Jurkat, Clone E6-1 (cell line): ENCODE results near the gene UGT1A5.

ENCODE experiments used
- DNase-seq: peaks from one replicate; pipeline ENCODE4 v3.0.0-alpha.2; 2011; ENCODE audit warnings: low read depth, low spot score
- H3K4me3 ChIP-seq: 2 replicates; pipeline ENCODE4 v1.5.1; 2011; ENCODE audit warnings: mild to moderate bottlenecking, low read length, control low read depth, moderate library complexity

Gene UGT1A5

DNA sequence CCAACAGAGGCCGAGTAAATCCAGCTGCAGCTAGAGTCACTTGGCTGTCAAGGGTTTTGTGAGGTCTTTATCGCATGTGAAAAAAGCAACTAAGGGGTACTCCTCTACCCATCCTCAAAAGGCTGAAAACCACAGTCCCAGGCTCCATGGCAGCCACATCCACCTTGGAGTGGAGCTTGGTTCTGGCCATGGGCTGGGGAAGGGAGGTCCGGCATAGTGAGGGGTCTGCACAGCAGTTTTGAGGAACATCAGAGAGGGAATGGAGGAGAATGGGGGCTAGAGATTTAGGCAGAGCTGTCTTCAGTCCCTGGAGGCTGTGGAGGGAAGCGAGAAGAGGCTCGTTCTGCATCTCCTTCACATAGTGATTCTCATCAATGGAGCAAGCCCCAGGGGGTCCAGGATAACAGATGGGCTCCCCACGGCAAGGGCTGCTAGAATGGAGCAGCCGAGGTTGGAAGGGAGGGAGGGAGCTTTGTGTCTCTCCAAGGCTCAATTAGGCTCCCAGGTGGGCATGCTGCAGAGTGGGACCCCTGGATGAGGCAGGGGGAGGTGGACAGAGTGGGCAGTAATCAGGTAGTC, 86.5 kb downstream of the UGT1A5 start:
- no peak overlapping the region for H3K4me3 ChIP-seq
- no peak for DNase-seq

DNA sequence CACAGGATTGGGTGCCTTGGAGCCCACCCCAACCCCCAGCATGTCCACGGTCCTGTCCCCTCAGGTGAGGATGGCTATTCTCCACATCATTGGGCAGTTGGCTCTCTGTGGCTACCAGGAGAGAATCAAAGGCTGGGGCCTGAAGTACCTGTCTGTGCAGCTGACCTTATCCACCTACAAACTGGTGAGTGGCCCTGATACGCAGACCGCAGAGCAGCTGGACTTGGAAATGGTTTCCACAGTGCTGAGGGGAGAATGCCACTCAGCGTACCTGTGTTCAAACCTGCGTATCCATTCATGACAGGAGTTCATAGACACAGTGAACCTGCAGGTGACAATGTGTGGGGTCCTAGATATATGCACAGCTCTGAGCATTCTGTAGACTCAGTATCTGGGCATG, 87.0 kb downstream of the UGT1A5 start:
- no peak for DNase-seq

DNA sequence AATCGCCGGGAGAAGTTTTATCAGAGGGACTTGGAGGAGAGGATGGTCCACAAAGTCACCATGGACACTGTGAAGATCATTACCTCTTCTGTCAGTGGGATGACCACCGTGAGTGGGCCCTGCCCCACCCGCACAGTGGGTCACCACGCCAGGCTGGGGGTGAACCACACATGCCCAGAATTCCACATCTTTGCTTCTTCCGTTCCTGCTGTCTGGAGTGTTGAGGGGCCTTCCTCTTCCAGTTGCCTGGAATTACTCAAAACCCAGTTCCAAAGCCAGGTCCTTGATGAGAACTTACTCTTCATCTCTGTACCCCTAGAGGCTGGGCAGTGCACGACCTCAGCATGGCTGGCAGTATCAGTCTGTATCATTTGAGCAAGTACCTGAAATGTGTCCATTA, 87.5 kb downstream of the UGT1A5 start:
- DNase-seq: no peak
- H3K4me3 ChIP-seq: no peak overlapping the region

More for the DNA sequence above, 87.0 kb downstream of the UGT1A5 start:
- H3K4me3 ChIP-seq: no peak overlapping the region

DNA sequence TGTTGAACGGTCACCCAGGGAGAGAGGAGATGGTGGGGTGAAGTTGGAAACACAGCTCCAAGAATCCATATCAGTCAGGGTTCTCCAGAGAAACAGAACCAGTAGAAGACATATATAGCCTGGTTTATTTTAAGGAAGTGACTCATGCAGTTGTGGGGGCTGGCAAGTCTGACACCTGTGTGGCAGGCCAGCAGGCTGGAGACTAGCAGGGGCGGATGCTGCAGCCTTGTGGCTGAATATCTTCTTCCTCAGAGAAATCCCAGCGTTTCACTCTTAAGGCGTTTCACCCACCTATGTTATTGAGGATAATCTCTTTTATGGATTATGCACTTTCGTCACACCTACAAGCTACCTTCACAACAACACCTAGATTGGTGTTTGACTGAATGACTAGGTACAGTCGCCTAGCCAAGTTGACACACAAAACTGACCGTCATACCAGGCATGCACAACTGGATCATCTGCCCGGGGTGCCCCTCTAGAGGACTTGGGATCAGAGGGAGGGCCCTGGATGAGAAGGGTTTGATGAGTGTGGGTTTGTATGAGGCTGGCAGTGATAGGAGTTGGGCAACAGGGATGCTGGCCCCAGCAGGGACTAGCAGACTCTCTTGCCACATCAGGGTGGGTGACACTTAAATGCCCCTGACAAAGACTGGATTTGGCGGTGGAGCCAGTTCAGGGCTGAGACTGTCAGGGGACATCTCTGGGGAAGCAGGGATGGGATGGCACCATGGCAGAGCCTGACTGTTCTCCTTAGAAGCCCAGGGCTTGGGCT, 88.8 kb downstream of the UGT1A5 start:
- DNase-seq: no peak
- H3K4me3 ChIP-seq: no peak overlapping the region

DNA sequence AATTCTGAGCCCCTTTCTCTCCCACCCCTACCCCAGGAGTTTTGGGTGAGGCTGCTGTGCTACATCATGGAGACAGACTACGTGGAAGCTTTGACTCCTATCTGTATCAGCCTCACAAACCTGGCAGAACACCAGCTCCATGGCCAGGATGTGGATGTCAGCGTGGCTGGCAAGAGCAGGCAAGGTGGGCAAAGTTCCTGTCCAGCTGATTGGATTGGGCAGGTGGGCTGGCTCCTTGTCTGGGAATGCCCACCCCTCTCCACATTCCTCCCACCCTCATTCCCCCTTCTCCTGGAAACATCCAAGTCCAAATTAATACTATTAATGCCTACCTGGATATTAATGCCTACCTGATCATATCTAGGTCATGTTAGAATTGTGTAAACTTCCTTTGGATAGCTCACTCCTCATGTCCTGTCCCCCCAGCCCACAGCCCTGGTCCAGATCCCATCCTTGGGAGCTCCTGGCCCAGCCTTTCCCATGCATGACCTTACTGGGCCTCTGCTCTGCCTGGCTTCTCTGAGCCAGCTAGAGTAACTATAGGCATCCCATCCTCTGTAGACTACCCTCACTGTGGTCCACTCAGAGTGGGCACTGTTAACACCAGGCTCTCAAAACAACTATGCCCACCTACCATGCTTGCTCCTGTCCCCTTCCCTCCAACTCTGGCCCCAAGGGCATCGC, 89.6 kb downstream of the UGT1A5 start:
- no peak overlapping the region for H3K4me3 ChIP-seq
- no peak for DNase-seq

DNA sequence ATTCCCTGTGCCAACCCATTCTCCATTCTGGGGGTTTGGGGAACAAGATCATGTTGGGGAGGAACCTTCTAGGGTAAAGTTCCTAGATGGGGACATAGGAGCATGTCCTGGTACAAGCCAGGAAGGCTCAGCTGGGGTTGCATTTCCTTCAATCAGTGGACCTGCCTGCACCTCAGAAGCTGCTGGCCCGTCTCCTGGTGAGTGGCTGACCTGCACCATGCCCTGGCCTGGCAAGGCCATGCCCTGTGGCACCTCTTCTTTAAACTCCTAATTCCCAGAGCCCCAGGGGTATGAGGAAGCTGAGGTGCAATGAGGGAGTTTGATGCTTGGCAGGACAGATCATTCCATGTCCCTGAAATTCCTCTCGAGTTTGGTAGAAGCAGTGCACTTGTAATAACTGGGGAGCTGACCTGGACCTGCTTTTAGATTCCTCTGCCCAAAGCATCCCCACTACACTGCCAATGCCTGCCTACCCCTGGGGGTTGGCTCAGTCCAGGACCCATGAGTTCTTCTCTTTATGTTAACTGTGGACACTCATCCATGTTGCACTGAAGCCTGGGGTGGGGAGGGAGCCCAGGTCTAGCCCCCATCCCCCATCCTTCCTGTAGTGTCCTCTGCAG, 90.7 kb downstream of the UGT1A5 start:
- no peak overlapping the region for H3K4me3 ChIP-seq
- DNase-seq: no peak

DNA sequence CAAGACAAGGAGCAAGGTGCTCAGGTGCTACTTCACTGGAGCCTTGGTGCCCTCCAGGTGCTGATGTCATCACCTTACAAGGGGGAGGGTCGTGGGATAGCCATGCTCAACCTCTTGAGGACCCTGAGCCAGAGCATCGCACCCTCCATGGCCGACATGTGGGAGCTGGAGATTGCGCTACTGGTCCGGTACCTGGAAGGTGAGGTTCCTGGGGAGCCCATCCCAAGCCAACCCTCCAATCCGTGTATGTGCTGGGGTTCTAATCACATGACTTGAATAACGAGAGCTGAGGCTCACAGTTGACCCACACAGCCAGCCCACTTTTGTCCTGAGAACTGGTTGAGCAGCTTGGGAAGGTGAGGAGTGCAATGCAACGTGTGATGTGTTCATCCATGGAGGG, 91.3 kb downstream of the UGT1A5 start:
- no peak for DNase-seq

DNA sequence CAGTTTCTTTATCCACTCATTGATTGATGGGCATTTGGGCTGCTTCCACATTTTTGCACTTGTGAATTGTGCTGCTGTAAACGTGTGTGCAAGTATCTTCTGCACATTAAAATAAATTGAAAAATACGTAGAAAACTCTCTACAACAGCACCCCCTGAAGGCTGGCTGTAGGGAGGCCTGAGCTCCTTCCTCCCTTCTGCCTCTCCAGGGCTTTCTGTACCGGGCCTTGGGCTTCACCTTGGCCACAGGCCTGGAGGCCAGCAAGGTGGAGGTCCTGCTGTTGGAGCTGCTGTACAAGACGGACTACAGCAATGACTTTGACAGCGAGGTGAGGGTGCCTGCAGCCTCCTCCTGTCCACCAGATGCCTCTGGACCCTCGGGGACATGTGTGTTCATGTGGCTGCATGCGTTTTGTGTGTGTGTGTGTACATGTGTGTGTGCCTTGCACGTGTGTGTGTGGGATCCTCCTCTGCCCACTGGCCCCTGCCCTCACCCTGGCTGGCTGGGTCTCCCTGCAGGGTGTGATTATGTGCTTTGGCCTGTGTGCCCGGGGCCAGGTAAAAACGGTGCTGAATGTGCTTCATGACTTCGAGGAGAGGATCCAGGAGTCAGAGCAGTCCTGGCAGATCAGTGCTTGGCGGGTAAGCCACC, 94.6 kb downstream of the UGT1A5 start:
- no peak for DNase-seq
- H3K4me3 ChIP-seq: no peak overlapping the region

More for the DNA sequence above, 91.3 kb downstream of the UGT1A5 start:
- H3K4me3 ChIP-seq: no peak overlapping the region

DNA sequence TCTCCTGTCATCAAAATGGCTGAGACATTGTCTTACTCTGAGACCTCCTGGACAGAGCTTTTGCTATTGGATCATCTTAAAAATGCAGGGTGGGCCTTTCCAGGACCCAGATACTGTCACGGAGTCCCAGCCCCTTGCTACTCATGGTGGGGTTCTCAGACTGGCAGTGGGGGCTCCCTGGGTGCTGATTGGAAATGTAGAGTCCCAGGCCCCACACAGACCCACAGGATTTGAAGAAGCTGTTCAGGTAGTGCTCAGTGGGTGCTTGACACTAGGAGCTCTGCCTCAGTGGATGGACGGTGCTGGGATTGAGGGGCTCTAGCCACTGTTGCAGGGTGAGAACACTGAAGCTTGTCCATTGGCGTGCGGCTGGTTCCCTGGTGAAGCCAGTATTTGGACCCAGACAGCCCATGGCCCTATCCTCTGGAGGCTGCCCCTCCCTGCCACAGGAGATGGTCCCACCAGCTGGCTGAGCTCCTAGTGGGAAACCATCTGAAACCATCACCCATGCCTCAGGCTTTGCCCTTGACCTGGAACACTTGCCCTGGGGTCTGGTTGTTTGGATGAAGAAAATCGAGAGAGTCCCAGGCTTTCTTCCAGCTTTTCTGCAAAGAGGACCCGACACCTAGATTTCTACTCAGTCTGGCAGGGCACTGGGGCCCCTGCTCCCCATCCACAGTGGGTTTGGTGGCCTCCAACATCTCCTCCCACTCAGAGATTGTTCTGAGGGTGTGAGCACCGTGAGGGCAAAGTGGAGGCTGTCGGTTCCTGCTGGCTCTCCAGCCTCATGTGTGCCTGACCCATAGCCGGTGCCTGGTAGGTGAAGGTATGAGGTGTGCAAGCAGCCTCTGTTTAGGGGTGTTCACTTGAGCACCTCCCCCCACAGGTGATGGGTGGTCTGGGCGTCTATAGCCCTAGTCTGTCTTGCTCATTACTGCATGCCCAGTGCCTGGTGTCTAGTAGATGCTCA, 95.5 kb downstream of the UGT1A5 start:
- H3K4me3 ChIP-seq: no peak overlapping the region
- DNase-seq: no peak

DNA sequence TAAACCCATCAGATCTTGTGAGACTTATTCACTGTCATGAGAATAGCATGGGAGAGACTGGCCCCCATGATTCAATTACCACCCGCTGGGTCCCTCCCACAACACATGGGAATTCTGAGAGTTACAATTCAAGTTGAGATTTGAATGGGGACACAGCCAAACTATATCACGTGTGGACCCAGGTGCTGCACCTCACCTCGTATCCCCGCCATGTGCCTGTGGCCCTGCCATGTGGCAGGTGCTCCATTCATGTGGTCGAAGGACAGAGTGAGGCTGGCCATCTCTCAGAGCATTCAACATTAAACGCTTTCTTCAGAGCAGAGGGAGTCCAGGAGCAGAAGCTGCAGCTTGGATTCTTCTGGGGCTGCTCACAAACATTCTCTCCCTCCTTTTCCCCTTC, 97.7 kb downstream of the UGT1A5 start:
- H3K4me3 ChIP-seq: no peak overlapping the region
- DNase-seq: no peak

DNA sequence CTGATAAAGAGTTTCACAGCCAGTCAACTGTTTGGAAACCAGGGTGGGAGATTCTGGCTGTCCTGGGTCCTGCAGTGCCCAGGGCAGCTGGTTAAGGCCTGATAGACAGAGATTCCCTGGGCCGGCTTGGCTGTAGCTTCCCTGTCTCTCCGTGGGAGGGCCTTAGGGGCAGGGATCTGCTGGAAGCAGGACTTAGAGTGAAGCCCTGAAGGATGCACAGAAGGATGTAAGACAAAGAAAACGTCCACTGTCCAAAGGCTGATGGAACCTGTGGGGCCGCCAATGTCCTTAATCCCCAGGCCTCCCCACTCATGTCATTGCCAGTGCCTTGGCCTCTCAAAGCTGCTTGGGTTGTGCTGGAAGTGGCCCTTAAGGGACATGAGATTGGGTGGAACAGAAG, 98.4 kb downstream of the UGT1A5 start:
- no peak overlapping the region for H3K4me3 ChIP-seq
- DNase-seq: no peak

DNA sequence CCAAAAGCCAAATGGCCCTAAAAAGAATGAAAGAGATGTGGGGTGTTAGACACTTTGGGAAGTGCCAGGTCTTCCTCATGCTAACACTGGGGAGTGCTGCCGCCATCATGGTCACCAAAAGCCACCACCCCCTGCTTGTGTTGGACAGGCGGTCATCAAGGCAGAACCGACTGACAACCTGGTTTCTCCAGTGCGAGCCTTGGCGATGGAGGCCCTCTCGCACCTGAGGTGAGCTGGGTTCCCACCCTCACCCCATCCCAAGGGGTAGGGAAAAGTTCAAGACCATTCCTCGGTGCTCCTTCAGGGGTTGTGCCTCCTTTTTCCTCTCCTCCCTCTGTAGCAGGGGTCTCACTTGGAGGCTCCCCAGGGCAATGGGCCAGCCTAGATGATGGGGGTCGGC, 99.0 kb downstream of the UGT1A5 start:
- no peak overlapping the region for H3K4me3 ChIP-seq
- DNase-seq: no peak

DNA sequence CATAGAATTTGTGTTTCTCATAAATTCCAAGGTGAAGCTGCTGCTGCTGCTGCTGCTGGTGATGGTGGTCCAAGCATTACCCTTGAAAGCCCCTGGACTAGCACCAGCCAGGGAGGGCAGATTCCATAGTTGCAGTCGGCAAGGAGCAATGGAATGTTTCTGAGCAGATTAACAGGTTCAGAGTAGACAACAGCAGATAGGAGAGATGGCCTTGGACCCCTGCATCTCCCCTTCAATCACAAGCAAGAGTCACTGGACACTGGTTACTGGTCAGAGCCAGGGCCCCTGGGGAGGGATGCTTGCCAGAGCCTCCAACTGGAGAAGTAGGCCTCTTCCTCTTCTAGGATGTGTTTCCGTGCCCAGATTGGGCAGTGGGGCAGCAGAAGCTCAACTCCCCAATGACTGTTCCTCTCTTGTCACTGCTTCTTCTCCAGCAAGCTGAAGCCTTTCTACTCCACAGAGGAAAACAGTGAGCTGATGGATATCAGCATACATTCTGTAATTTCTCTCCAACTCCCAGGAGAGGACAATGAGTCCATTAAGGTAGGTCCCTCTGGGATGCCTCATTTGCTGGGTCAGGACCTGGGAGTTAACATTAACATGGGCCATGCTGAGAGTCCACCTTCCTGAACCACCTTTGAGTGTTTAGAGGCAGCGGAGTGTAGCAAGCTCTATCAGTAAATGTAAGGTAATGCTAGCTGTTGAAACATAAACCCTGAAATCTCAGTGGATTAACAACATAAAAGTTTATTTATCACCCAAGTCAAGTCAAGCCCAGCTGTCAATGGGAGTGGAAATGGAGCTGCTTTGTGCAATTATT, 100.7 kb downstream of the UGT1A5 start:
- DNase-seq: no peak
- no peak overlapping the region for H3K4me3 ChIP-seq

DNA sequence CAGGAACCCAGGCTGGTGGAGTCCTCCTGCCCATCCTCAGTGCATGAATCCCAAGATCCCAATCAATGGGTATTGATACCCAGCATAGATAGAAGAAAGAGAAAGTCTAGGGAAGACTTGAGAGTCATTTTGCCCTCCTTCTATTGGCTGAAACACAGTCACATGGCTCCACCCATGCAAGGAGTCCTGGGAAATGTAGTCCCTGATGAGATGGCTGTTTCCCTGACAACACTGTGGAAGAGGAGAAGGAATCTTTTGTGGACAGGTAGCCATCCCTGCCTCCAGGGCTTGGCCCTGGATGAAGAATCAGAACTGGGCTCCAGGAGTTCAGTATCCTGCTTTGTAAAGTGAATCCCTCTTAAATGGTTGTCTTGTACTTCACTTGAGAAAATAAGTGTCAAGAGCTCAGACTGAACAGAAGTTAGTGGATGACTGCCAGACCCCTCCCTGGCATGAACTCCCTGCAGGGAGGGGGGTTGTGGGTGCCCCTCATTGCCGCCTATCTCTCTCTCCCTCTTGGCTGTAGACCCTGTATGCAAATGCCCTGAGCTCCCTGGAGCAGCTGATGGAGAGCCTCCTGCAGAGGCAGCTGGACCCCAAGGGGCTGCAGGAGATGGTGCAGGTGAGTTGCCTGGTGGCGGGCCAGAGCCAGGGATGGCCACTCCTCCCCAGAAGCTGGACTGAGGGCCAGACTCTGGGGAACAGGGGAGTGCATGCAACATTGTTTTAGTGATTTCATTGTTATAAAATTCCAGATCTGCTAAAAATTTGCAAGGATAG, 101.5 kb downstream of the UGT1A5 start:
- no peak for DNase-seq
- no peak overlapping the region for H3K4me3 ChIP-seq

DNA sequence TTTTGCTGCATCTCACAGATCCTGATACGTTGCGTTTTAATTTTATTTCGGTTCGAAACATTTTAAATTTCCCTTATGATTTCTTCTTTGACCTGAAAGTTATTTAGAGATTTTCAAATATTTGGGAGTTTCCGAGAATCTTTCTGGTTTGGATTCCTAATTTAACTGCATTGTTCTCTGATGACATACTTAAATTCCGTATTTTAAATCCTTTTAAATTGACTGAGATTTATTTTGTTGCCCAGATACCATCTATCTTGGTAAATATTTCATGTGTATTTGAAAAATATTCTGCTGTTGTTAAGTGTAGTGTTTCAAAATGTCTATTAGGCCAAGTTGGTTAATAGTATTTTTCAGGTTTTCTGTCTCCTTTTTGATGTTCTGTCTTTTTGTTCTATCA, 103.2 kb downstream of the UGT1A5 start:
- no peak overlapping the region for H3K4me3 ChIP-seq

DNA sequence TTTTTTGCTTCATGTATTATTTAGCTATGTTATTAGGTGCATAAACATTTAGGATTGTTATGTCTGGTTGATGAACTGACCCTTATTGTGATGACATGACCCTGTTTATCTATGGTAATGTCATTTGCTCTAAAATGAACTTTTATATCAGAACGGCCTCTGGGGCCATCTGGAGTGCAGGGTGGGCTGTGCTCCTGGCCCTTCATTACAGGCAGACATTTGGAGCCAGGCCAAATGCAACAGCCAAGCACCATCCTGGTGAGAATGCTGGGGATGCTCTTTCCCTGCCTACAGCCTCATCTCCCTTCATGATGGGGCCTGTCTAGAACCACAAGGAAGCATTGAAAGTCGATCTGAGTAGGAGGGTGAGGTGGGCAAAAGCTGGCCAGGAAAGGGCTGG, 103.6 kb downstream of the UGT1A5 start:
- no peak for DNase-seq

More for the DNA sequence above, 103.2 kb downstream of the UGT1A5 start:
- DNase-seq: no peak

DNA sequence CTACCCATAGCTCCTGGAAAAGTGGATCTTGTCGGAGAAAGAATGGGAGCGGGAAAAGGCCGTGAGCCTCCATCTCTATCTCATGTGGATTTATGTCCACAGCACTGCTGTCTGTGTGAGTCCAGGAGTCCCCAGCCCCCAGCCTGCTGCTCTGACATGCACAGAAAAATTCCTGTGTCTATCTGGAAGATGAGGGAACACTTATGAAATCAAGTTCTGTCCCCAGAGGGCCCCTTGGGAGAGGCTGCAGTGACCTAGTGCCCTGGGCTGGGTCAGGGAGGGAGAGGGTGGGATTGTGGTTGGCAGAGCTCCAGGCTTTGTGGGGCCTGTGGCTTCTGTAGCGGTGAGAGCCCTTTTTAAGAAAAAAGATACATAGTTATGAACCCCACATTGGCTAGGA, 104.1 kb downstream of the UGT1A5 start:
- no peak overlapping the region for H3K4me3 ChIP-seq
- no peak for DNase-seq

More for the DNA sequence above, 103.6 kb downstream of the UGT1A5 start:
- no peak overlapping the region for H3K4me3 ChIP-seq
